ENCODE data around the gene MT1G.
A peak's percentile ranks its signal among the peaks of the same experiment; 100 is the strongest.
"Not testable (repeated sequence)": the region's sequence is repeated elsewhere in the genome, so short reads cannot be mapped to it uniquely, and the experiment has no call there.

MT1G gene

DNA sequence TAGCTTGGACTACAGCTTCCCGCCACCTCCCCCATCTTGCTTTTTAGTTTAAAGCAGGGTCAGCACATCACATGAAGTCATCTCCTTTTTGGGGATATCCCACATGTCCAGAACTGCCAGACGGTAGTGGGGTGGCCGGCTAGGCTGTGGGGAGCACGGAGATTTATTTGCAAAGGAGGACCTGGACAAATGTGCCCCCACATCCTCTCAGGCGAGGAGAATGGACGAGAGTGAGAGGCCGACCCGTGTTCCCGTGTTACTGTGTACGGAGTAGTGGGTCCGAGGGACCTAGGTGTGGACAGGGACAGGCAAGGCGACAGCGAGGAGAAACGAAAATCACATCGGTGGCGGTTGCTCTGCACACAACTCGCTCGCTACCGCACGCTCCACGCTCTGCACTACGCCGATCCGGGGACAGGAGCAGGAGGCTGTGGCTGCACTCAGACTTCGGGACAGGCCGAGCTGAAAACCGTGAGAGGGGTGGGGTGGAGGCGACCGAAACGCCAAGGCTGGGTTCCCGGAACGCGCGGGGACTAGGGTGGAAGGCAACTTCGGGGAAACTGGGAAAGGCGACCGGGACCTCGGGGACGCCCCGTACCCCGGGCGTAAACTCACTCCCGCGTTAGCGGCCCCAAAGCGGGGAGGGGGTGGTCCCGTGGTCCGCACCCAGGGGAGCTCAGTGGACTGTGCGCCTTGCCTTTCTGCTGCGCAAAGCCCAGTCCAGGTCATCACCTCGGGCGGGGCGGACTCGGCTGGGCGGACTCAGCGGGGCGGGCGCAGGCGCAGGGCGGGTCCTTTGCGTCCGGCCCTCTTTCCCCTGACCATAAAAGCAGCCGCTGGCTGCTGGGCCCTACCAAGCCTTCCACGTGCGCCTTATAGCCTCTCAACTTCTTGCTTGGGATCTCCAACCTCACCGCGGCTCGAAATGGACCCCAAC is 29.8 kb downstream of the MT1G start, which contains the start of gene MT1A:
TSS of gene MT1A (plus strand) at position 853 of the 937 bp plus-strand sequence. CDS start at position 926, 73 bp downstream.
- no peak for DNase-seq (ENCODE audit: low read depth in 1 of 2, low spot score in 1 of 2)

- no peak for DNase-seq (ENCODE audit: low read depth in 1 of 2, low spot score in 1 of 2)
These were observed 31.1 kb downstream of the MT1G start for GRCh38 chr16:56636616-56637413.

DNA sequence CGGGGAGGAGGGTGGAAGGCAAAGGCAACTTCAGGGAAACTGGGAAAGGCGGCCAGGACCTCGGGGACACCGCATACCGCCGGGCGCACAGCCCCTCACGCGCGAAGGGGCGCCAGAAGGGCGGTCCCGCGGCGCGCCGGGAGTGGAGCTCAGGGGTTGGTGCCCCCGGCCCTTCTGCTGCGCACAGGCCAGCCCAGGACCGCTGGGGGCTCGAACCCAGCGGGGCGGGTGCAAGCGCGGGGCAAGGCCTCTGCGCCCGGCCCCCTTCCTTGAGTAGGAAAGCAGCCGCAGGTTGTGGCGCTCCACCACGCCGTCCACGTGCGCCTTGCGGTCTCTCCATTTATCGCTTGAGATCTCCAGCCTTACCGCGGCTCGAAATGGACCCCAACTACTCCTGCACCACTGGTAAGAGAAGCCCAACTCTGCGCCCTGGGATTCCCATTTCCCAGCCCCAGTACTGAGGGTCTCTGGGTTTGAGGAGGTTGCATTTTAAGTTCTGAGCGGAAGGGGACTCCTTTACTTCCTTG is 32.4 kb downstream of the MT1G start:
- no peak for DNase-seq (ENCODE audit: low read depth in 1 of 2, low spot score in 1 of 2)

- no peak for DNase-seq (ENCODE audit: low read depth in 1 of 2, low spot score in 1 of 2)
These were observed 33.0 kb downstream of the MT1G start for GRCh38 chr16:56634715-56635440.

- no peak for DNase-seq (ENCODE audit: low read depth in 1 of 2, low spot score in 1 of 2)
These were observed 34.3 kb downstream of the MT1G start for GRCh38 chr16:56633535-56633934.

GRCh38 chr16:56632848-56633365 is 35.0 kb downstream of the MT1G start:
- no peak for DNase-seq (ENCODE audit: low read depth in 1 of 2, low spot score in 1 of 2)

DNA sequence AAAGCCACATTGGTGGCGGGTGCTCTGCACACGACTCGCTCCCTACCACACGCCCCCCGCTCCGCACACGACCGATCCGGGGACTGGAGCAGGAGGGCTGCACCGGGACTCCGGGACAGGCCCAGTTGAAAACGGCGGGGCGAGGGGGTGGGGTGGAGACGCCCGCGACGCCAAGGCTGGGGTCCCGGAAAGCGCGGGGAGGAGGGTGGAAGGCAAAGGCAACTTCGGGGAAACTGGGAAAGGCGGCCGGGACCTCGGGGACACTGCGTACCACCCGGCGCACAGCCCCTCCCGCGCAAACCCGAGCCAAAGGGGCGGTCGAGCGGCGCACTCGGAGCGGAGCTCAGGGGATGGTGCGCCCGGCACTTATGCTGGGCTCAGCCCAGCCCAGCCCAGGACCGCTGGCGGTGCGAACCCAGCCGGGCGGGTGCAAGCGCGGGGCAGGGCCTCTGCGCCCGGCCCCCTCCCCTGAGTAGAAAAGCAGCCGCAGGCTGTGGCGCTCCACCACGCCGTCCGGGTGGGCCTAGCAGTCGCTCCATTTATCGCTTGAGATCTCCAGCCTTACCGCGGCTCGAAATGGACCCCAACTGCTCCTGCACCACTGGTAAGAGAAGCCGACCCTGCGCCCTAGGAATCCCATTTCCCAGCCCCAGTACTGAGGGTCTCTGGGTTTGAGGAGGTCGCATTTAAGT is 35.6 kb downstream of the MT1G start, which contains the start of gene MT1M:
TSS of gene MT1M (plus strand) at position 504 of the 692 bp plus-strand sequence. CDS start at position 577, 73 bp downstream.
- no peak for DNase-seq (ENCODE audit: low read depth in 1 of 2, low spot score in 1 of 2)

DNA sequence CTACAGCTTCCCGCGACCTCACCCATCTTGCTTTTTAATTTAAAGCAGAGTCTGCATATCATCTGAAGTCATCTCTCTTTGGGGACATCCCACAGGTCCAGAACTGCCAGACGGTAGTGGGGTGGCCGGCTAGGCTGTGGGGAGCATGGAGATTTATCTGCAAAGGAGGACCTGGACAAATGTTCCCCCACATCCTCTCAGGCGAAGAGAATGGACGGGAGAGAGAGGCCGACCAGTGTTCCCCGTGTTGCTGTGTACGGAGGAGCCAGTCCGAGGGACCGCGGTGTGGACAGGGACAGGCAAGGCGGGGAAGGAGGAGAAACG is 36.1 kb downstream of the MT1G start:
- DNase-seq (ENCODE audit: low read depth in 1 of 2, low spot score in 1 of 2), result no peak

GRCh38 chr16:56631197-56631596 is 36.7 kb downstream of the MT1G start:
- no peak for DNase-seq (ENCODE audit: low read depth in 1 of 2, low spot score in 1 of 2)

DNA sequence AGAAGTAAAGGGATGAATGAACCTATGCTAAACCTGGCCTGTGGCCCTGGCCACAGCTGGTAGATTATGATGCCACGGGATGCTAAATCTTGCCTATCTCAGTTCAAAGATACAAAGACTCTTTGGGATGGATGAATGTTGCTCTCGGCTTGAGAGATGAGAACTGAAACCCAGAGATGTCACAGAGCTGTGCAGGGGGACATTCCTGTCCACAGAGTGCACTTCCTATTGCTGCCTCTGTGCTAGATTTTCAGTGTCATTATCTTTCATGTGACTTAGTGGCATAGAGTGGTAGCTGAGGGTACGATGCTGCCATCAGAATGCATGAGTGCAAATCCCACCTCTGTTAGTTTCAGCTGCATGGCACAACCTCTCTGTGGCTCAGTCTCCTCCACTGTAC is 37.7 kb downstream of the MT1G start:
- no peak for DNase-seq (ENCODE audit: low read depth in 1 of 2, low spot score in 1 of 2)

GRCh38 chr16:56629531-56629930 is 38.3 kb downstream of the MT1G start:
- no peak for DNase-seq (ENCODE audit: low read depth in 1 of 2, low spot score in 1 of 2)

DNA sequence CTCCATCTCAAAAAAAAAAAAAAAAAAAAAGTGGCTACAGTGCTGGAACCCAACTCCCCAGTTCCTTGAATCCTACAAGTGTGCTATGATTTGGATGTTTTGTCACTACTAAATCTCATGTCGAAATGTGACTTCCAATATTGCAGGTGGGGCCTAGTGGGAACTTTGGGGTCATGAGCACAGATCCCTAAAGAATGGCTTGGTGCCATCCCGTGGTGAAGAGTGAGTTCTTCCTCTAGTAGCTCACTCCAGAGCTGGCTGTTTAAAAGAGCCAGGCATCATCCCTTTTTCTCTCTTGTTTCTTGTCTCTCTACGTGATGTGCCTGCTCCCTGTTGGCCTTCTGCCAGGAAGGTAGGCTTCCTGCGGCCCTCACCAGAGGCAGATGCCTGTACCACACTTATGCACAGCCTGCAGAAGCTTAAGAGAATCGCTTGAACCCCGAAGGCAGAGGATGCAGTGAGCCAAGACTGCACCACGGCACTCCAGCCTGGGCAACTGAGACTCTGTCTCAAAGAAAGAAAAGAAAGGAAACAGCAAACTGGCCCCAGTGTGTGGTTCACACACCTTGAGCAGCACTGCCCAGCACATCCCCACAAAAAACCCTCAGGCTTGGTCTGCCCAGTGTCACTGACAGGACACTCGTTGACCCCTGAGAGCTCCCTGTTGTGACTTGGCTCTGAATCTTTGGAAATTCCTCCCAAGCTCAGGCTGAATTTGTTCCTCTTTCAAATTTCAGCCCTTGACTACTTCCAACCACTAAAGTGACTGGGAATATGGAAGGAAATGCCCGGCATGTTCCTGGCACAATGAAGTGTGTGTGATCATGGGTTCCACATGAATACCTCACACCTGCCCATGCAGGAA is 39.1 kb downstream of the MT1G start:
- DNase-seq (ENCODE audit: low read depth in 1 of 2, low spot score in 1 of 2), result no peak

DNA sequence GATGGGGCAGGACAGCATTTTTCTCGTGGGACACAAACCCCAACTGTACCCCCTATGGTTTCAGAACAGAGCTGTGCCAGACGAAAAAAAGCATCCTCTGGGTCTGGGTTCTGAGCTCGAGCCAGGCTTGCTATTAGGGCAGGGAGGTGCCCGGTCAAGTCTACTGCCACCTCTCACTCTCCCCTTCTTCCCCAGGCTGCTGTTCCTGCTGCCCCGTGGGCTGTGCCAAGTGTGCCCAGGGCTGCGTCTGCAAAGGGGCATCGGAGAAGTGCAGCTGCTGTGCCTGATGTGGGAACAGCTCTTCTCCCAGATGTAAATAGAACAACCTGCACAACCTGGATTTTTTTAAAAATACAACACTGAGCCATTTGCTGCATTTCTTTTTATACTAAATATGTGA is 41.2 kb downstream of the MT1G start:
- no peak for DNase-seq (ENCODE audit: low read depth in 1 of 2, low spot score in 1 of 2)

DNA sequence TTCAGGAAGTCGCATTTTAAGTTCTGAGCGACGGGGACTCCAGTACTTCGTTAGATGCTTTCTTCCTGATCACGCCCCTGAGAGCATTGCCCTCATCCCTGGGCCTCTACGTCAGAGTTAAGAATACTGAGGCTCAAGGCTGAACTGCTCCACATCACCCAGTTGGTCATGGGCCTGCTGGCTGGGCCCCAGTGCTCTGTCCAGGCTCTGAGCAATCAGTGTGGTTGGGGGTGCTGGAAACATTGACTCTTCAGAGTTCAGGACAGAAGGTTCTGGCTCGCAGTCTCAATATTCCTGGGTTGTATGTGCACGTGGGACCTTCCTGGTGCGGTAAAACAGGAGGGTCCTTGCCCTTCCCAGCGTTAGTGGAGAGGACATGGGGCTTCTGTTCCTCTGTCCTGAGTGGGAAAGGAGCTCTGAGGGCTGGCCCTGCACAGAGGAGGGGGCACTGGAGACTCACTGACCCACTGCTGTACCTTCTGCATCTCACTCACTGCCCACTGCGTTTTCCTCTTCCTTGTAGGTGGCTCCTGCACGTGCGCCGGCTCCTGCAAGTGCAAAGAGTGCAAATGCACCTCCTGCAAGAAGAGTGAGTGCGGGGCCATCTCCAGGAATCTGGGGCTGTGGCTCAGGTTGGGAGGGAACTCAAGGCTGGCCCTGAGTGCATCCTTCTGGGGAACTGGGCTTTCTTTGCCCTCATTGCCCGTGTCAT is 41.8 kb downstream of the MT1G start:
- no peak for DNase-seq (ENCODE audit: low read depth in 1 of 2, low spot score in 1 of 2)

DNA sequence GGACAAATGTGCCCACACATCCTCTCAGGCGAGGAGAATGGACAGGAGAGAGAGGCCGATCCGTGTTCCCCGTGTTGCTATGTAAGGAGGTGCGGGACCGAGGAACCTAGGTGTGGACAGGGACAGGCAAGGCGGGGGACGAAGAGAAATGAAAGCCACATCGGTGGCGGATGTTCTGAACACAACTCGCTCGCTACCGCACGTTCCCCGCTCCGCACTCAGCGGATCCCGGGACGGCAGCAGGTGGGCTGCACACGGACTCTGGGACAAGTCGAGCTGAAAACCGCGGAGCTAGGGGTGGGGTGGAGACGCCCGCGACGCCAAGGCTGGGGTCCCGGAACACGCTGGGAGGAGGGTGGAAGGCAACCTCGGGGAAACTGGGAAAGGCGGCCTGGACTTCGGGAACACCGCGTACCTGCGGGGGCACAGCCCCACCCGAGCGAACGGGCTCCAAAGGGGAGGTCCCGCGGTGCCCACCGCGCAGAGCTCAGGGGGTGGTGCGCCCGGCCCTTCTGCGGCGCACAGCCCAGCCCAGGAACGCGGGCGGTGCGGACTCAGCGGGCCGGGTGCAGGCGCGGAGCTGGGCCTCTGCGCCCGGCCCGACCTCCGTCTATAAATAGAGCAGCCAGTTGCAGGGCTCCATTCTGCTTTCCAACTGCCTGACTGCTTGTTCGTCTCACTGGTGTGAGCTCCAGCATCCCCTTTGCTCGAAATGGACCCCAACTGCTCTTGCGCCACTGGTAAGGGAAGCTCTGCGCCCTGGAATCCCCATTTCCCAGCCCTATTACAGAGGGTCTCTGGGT is 42.5 kb downstream of the MT1G start, which contains the start of gene MT1E:
TSS of gene MT1E (plus strand) at position 642 of the 803 bp plus-strand sequence. CDS start at position 713, 71 bp downstream.
- peak in 1 of 2 donors; percentile 59 for DNase-seq (ENCODE audit: low read depth in 1 of 2, low spot score in 1 of 2)

GRCh38 chr16:56623637-56624036 is 44.2 kb downstream of the MT1G start:
- no peak for DNase-seq (ENCODE audit: low read depth in 1 of 2, low spot score in 1 of 2)

DNA sequence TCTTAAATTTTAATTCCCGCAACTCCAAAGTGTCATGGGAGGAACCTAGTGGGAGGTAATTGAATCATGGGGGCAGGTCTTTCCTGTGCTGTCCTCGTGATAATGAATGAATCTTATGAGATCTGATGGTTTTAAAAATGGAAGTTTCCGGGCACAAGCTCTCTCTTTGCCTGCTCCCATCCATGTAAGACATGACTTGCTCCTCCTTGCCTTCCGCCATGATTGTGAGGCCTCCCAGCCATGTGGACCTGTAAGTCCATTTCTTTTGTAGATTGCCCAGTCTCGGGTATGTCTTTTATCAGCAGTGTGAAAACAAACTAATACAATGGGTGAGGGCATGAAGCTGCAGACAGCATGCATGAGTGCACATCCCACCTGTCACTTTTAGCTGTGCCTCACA is 44.7 kb downstream of the MT1G start:
- DNase-seq (ENCODE audit: low read depth in 1 of 2, low spot score in 1 of 2), result not testable (repeated sequence)
